HepG2 (cell line): ENCODE measurements around the gene TNFSF13. TPM values are rescaled to one million over a fixed set of nuclear protein-coding genes. Genes with fewer than 3 reads are reported as not detected.
A peak's percentile ranks its signal among the peaks of the same experiment; 100 is the strongest.

Source experiments
- HNF4G ChIP-seq, 2 experiments: sonication (generic) in 1 of 2; formaldehyde crosslinking in 1 of 2; IDR thresholded peaks; 2 replicates each; pipeline versions ENCODE4 v1.4.0 to v1.6.1; 2011 to 2020; ENCODE audit warnings: borderline replicate concordance in 2 of 2, low read depth in 2 of 2, mild to moderate bottlenecking in 2 of 2, low read length in 1 of 2, missing genetic modification reagents in 1 of 2, moderate library complexity in 1 of 2
- JUN ChIP-seq: sonication (generic); formaldehyde crosslinking; IDR thresholded peaks from 2 replicates; pipeline ENCODE4 v1.4.0; 2020; ENCODE audit warnings: mild to moderate bottlenecking, missing genetic modification reagents
- MYNN ChIP-seq: sonication (generic); formaldehyde crosslinking; IDR thresholded peaks from 2 replicates; pipeline ENCODE4 v1.4.0; 2020; ENCODE audit warnings: mild to moderate bottlenecking, low read depth, missing genetic modification reagents
- NR2F1 ChIP-seq, 2 experiments: fragments of 450-650 bp in 1 of 2; formaldehyde crosslinking in 1 of 2; IDR thresholded peaks; 2 replicates each; pipeline versions ENCODE4 v1.5.0 to v1.6.1; 2016 to 2020; ENCODE audit warnings: mild to moderate bottlenecking in 1 of 2, missing compliant biosample characterization in 1 of 2, missing genetic modification reagents in 1 of 2, moderate library complexity in 1 of 2
- RXRB ChIP-seq: IDR thresholded peaks from 2 replicates; pipeline ENCODE4 v1.6.1; 2016; ENCODE audit warnings: borderline replicate concordance, missing genetic modification reagents, missing compliant biosample characterization
- SOX5 ChIP-seq: IDR thresholded peaks from 2 replicates; pipeline ENCODE4 v1.6.1; 2016; ENCODE audit warnings: borderline replicate concordance
- SP4 ChIP-seq: sonication (generic); formaldehyde crosslinking; IDR thresholded peaks from 2 replicates; pipeline ENCODE4 v1.8.1; 2023; ENCODE audit warnings: mild to moderate bottlenecking, missing genetic modification reagents
- polyA plus RNA-seq, 8 experiments: library from polyadenylated mRNA; depleted of rRNA in 3 of 8; stranded (reverse) in 7 of 8; unstranded in 1 of 8; fragments of >200 nt; fragmentation: Illumina TruSeq in 4 of 8; extraction: Trizol in 4 of 8; gene quantifications; 2 replicates each; pipeline versions ENCODE4 v1.2.1 to v1.2.3, GENCODE V29; 2011 to 2016; ENCODE audit warnings: low read depth in 4 of 8, missing spikeins in 1 of 8, mixed read lengths in 1 of 8; ENCODE audit not compliant: insufficient read depth in 1 of 8
- total RNA-seq, 5 experiments: library from RNA; depleted of rRNA; stranded (reverse); fragments of >200 nt; fragmentation: Illumina TruSeq; extraction: Trizol; gene quantifications; 2 replicates each; pipeline ENCODE4 v1.2.3, GENCODE V29; 2016; ENCODE audit warnings: low read depth in 1 of 5
- TF ChIP-seq, protein P1 (sequence below): sonication (generic); formaldehyde crosslinking; IDR thresholded peaks from 2 replicates; pipeline ENCODE4 v1.4.0; 2020; ENCODE audit warnings: missing genetic modification reagents
- TF ChIP-seq, protein P2 (sequence below): sonication (generic); formaldehyde crosslinking; IDR thresholded peaks from 2 replicates; pipeline ENCODE4 v1.5.0; 2020; ENCODE audit warnings: missing genetic modification reagents
- TF ChIP-seq, protein P3 (sequence below): sonication (generic); formaldehyde crosslinking; IDR thresholded peaks from 2 replicates; pipeline ENCODE4 v1.9.0; 2021; ENCODE audit warnings: missing genetic modification reagents, mild to moderate bottlenecking, borderline replicate concordance
- TF ChIP-seq, protein P4 (sequence below): sonication (generic); formaldehyde crosslinking; IDR thresholded peaks from 2 replicates; pipeline ENCODE4 v1.4.0; 2020; ENCODE audit warnings: low read depth, mild to moderate bottlenecking, missing genetic modification reagents
- TF ChIP-seq, protein P5 (sequence below): sonication (generic); formaldehyde crosslinking; IDR thresholded peaks from 2 replicates; pipeline ENCODE4 v1.5.0; 2020; ENCODE audit warnings: missing genetic modification reagents, mild to moderate bottlenecking, borderline replicate concordance
- TF ChIP-seq, protein P6 (sequence below): sonication (generic); formaldehyde crosslinking; IDR thresholded peaks from 2 replicates; pipeline ENCODE4 v1.4.0; 2020; ENCODE audit warnings: missing genetic modification reagents, borderline replicate concordance

Gene TNFSF13
- total and polyA plus RNA-seq, 2 of the 13 experiments (the other 11 are each of a cell fraction or from before 2014, with no cell fraction given), result 2.5 to 3.3 TPM

DNA sequence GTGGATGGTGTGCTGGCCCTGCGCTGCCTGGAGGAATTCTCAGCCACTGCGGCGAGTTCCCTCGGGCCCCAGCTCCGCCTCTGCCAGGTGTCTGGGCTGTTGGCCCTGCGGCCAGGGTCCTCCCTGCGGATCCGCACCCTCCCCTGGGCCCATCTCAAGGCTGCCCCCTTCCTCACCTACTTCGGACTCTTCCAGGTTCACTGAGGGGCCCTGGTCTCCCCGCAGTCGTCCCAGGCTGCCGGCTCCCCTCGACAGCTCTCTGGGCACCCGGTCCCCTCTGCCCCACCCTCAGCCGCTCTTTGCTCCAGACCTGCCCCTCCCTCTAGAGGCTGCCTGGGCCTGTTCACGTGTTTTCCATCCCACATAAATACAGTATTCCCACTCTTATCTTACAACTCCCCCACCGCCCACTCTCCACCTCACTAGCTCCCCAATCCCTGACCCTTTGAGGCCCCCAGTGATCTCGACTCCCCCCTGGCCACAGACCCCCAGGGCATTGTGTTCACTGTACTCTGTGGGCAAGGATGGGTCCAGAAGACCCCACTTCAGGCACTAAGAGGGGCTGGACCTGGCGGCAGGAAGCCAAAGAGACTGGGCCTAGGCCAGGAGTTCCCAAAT, 1.3 kb upstream of the TNFSF13 start (continued):
- TF ChIP-seq, protein P1, sequence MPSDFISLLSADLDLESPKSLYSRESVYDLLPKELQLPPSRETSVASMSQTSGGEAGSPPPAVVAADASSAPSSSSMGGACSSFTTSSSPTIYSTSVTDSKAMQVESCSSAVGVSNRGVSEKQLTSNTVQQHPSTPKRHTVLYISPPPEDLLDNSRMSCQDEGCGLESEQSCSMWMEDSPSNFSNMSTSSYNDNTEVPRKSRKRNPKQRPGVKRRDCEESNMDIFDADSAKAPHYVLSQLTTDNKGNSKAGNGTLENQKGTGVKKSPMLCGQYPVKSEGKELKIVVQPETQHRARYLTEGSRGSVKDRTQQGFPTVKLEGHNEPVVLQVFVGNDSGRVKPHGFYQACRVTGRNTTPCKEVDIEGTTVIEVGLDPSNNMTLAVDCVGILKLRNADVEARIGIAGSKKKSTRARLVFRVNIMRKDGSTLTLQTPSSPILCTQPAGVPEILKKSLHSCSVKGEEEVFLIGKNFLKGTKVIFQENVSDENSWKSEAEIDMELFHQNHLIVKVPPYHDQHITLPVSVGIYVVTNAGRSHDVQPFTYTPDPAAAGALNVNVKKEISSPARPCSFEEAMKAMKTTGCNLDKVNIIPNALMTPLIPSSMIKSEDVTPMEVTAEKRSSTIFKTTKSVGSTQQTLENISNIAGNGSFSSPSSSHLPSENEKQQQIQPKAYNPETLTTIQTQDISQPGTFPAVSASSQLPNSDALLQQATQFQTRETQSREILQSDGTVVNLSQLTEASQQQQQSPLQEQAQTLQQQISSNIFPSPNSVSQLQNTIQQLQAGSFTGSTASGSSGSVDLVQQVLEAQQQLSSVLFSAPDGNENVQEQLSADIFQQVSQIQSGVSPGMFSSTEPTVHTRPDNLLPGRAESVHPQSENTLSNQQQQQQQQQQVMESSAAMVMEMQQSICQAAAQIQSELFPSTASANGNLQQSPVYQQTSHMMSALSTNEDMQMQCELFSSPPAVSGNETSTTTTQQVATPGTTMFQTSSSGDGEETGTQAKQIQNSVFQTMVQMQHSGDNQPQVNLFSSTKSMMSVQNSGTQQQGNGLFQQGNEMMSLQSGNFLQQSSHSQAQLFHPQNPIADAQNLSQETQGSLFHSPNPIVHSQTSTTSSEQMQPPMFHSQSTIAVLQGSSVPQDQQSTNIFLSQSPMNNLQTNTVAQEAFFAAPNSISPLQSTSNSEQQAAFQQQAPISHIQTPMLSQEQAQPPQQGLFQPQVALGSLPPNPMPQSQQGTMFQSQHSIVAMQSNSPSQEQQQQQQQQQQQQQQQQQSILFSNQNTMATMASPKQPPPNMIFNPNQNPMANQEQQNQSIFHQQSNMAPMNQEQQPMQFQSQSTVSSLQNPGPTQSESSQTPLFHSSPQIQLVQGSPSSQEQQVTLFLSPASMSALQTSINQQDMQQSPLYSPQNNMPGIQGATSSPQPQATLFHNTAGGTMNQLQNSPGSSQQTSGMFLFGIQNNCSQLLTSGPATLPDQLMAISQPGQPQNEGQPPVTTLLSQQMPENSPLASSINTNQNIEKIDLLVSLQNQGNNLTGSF (CRISPR knock-in tag), result peak; percentile 55; the same call in 1 of the 2 replicates
- 0 out of 2 replicates have a peak, but pooled peaks have one; percentile 2 for TF ChIP-seq HNF4G (IDR thresholded peaks at IDR 0.05; ENCODE audit: borderline replicate concordance, low read depth, low read length)
- TF ChIP-seq HNF4G (CRISPR knock-in tag; IDR thresholded peaks at IDR 0.05; ENCODE audit: borderline replicate concordance, low read depth), result no peak
- TF ChIP-seq RXRB (CRISPR knock-in tag), result no peak
- TF ChIP-seq NR2F1 (CRISPR knock-in tag; IDR thresholded peaks at IDR 0.05), result no peak
- TF ChIP-seq SOX5 (CRISPR knock-in tag), result 0 out of 2 replicates have a peak, but pooled peaks have one; percentile 38
- TF ChIP-seq, protein P2, sequence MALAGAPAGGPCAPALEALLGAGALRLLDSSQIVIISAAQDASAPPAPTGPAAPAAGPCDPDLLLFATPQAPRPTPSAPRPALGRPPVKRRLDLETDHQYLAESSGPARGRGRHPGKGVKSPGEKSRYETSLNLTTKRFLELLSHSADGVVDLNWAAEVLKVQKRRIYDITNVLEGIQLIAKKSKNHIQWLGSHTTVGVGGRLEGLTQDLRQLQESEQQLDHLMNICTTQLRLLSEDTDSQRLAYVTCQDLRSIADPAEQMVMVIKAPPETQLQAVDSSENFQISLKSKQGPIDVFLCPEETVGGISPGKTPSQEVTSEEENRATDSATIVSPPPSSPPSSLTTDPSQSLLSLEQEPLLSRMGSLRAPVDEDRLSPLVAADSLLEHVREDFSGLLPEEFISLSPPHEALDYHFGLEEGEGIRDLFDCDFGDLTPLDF (CRISPR knock-in tag), result no peak
- TF ChIP-seq, protein P3, sequence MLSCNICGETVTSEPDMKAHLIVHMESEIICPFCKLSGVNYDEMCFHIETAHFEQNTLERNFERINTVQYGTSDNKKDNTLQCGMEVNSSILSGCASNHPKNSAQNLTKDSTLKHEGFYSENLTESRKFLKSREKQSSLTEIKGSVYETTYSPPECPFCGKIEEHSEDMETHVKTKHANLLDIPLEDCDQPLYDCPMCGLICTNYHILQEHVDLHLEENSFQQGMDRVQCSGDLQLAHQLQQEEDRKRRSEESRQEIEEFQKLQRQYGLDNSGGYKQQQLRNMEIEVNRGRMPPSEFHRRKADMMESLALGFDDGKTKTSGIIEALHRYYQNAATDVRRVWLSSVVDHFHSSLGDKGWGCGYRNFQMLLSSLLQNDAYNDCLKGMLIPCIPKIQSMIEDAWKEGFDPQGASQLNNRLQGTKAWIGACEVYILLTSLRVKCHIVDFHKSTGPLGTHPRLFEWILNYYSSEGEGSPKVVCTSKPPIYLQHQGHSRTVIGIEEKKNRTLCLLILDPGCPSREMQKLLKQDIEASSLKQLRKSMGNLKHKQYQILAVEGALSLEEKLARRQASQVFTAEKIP (CRISPR knock-in tag), result no peak
- TF ChIP-seq, protein P4, sequence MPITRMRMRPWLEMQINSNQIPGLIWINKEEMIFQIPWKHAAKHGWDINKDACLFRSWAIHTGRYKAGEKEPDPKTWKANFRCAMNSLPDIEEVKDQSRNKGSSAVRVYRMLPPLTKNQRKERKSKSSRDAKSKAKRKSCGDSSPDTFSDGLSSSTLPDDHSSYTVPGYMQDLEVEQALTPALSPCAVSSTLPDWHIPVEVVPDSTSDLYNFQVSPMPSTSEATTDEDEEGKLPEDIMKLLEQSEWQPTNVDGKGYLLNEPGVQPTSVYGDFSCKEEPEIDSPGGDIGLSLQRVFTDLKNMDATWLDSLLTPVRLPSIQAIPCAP (CRISPR knock-in tag), result no peak
- TF ChIP-seq JUN (CRISPR knock-in tag), result no peak
- TF ChIP-seq, protein P5, sequence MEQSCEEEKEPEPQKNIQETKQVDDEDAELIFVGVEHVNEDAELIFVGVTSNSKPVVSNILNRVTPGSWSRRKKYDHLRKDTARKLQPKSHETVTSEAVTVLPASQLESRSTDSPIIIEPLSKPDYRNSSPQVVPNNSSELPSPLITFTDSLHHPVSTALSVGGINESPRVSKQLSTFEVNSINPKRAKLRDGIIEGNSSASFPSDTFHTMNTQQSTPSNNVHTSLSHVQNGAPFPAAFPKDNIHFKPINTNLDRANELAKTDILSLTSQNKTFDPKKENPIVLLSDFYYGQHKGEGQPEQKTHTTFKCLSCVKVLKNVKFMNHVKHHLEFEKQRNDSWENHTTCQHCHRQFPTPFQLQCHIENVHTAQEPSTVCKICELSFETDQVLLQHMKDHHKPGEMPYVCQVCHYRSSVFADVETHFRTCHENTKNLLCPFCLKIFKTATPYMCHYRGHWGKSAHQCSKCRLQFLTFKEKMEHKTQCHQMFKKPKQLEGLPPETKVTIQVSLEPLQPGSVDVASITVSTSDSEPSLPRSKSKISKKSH, result no peak
- TF ChIP-seq, protein P6, sequence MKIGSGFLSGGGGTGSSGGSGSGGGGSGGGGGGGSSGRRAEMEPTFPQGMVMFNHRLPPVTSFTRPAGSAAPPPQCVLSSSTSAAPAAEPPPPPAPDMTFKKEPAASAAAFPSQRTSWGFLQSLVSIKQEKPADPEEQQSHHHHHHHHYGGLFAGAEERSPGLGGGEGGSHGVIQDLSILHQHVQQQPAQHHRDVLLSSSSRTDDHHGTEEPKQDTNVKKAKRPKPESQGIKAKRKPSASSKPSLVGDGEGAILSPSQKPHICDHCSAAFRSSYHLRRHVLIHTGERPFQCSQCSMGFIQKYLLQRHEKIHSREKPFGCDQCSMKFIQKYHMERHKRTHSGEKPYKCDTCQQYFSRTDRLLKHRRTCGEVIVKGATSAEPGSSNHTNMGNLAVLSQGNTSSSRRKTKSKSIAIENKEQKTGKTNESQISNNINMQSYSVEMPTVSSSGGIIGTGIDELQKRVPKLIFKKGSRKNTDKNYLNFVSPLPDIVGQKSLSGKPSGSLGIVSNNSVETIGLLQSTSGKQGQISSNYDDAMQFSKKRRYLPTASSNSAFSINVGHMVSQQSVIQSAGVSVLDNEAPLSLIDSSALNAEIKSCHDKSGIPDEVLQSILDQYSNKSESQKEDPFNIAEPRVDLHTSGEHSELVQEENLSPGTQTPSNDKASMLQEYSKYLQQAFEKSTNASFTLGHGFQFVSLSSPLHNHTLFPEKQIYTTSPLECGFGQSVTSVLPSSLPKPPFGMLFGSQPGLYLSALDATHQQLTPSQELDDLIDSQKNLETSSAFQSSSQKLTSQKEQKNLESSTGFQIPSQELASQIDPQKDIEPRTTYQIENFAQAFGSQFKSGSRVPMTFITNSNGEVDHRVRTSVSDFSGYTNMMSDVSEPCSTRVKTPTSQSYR, result no peak
- TF ChIP-seq MYNN (CRISPR knock-in tag), result no peak
- no peak for TF ChIP-seq SP4 (CRISPR knock-in tag)
